CD4-positive, alpha-beta T cell (primary cell): ENCODE measurements around the gene SPTSSB. TPM values are rescaled to one million over a fixed set of nuclear protein-coding genes. Genes with fewer than 3 reads are reported as not detected.

Experiments
- ATAC-seq: fragments of 200-7000 bp; cut with Tn5 transposase; one replicate; pipeline ENCODE4 v1.10.0; 2022; ENCODE audit warnings: mild to moderate bottlenecking; ENCODE audit not compliant: poor library complexity
- CTCF ChIA-PET: fragments of 350-600 bp; sonication (Branson Sonifier 250); formaldehyde crosslinking; loops from one replicate; lab custom pipeline; 2021; ENCODE audit warnings: antibody characterized with exemption, inconsistent platforms; lab: Charles Lee
- POLR2A ChIA-PET: fragments of 350-600 bp; sonication (Branson Sonifier 250); formaldehyde crosslinking; loops from one replicate; lab custom pipeline; 2021; ENCODE audit warnings: antibody characterized with exemption, inconsistent platforms; lab: Charles Lee
- DNase-seq, 14 experiments: peaks; one replicate each; pipeline ENCODE4 v3.0.0-alpha.2; 2013 to 2020; ENCODE audit warnings: mixed read lengths in 2 of 14
- H3K27ac ChIP-seq, 2 donors: one replicate each; pipeline versions ENCODE4 v1.5.1 to v1.7.0; 2013; ENCODE audit warnings: low read length in 2 of 2, low read depth in 1 of 2, mild to moderate bottlenecking in 1 of 2
- H3K27me3 ChIP-seq, 2 experiments: 1 replicate in 1 of 2; 2 replicates in 1 of 2; pipeline versions ENCODE4 v1.6.1 to v1.7.0; 2013; ENCODE audit warnings: low read length in 2 of 2, control low read depth in 1 of 2, mild to moderate bottlenecking in 1 of 2, moderate library complexity in 1 of 2; ENCODE audit not compliant: insufficient read depth in 2 of 2, control insufficient read depth in 1 of 2
- H3K36me3 ChIP-seq: one replicate; pipeline ENCODE4 v1.6.1; 2013; ENCODE audit warnings: low read length, control low read depth; ENCODE audit not compliant: insufficient read depth
- H3K4me1 ChIP-seq: one replicate; pipeline ENCODE4 v1.6.1; 2013; ENCODE audit warnings: low read length, control low read depth; ENCODE audit not compliant: insufficient read depth
- H3K4me3 ChIP-seq: one replicate; pipeline ENCODE4 v1.5.1; 2013; ENCODE audit warnings: mild to moderate bottlenecking, low read length, moderate library complexity
- H3K9me3 ChIP-seq, 2 experiments: 1 replicate in 1 of 2; 2 replicates in 1 of 2; pipeline versions ENCODE4 v1.6.1 to v1.7.0; 2013; ENCODE audit warnings: low read length in 2 of 2, mild to moderate bottlenecking in 2 of 2, control low read depth in 1 of 2, moderate library complexity in 1 of 2; ENCODE audit not compliant: control insufficient read depth in 1 of 2, insufficient read depth in 1 of 2
- H3K27ac Mint-ChIP-seq: one replicate; pipeline ENCODE4 v1.8.0; 2020; ENCODE audit warnings: mixed read lengths
- H3K27me3 Mint-ChIP-seq: one replicate; pipeline ENCODE4 v1.8.0; 2021; ENCODE audit warnings: mixed read lengths
- H3K36me3 Mint-ChIP-seq: one replicate; pipeline ENCODE4 v1.8.0; 2021; ENCODE audit warnings: low read depth, mixed read lengths
- H3K4me1 Mint-ChIP-seq: one replicate; pipeline ENCODE4 v1.8.0; 2021; ENCODE audit warnings: low read depth, mixed read lengths
- H3K4me3 Mint-ChIP-seq: one replicate; pipeline ENCODE4 v1.8.0; 2020; ENCODE audit warnings: mild to moderate bottlenecking, mixed read lengths
- H3K9me3 Mint-ChIP-seq: one replicate; pipeline ENCODE4 v1.8.0; 2020; ENCODE audit warnings: mixed read lengths
- CTCF ChIP-seq: fragments of 200-600 bp; IDR thresholded peaks from one replicate; pipeline ENCODE4 v1.8.0; 2022; ENCODE audit warnings: antibody characterized with exemption, mild to moderate bottlenecking
- intact Hi-C, 2 experiments: fragments of 100-400 bp; cut with DNase I in 1 of 2; cut with micrococcal nuclease in 1 of 2; formaldehyde crosslinking; loops; one replicate each; pipeline versions ENCODE4 v1.15.1 to v1.9.0; 2023 to 2025; cut with DNase I, micrococcal nuclease
- total RNA-seq, 174 experiments: library from RNA in 2 of 174; stranded (reverse) in 2 of 174; gene quantifications; one replicate each; pipeline ENCODE4 v1.2.3 and lab custom pipeline; 2021 to 2026

Gene SPTSSB
- total RNA-seq, 2 experiments from 2014 or later: 0.11 TPM; not detected in 1

- Histone ChIP-seq H3K4me3 (no peak overlapping the region), H3K4me1 (peaks cover 6% of the 10 kb centered on the region), H3K27ac (no peak overlapping the region), H3K36me3 (no peaks in the 10 kb centered on the region), H3K9me3 (no peaks in the 10 kb centered on the region), H3K27me3 (no peaks in the 10 kb centered on the region)
- CTCF ChIA-PET: no interaction called here
- H3K27me3 Mint-ChIP-seq: no peaks in the 10 kb centered on the region
- POLR2A ChIA-PET: no interaction called here
- TF ChIP-seq CTCF: no peak
- ATAC-seq: no peak
- H3K9me3 Mint-ChIP-seq: no peaks in the 10 kb centered on the region
- no peak overlapping the region for H3K27ac Mint-ChIP-seq
- H3K4me3 Mint-ChIP-seq: no peak overlapping the region
- DNase-seq: no peak
- H3K36me3 Mint-ChIP-seq: no peaks in the 10 kb centered on the region
- intact Hi-C loops: loop anchor here in 1 of 2 experiments (5.0 kb wide), 1 partner anchor 42 kb away; no protein-coding TSS in a partner anchor
- H3K4me1 Mint-ChIP-seq: peaks cover 8% of the 10 kb centered on the region
Observed at GRCh38 chr3:161354554-161354953, 16.8 kb downstream of the SPTSSB start.

GRCh38 chr3:161351330-161351729 lies 20.0 kb downstream of the SPTSSB start:
- no peaks in the 10 kb centered on the region for H3K36me3 ChIP-seq
- H3K4me1 ChIP-seq: peaks cover 8% of the 10 kb centered on the region
- ChIA-PET CTCF (no interaction called here), POLR2A (no interaction called here)
- no peak overlapping the region for H3K4me3 ChIP-seq
- ATAC-seq: no peak
- Mint-ChIP-seq H3K27ac (no peak overlapping the region), H3K9me3 (no peaks in the 10 kb centered on the region), H3K4me1 (peaks cover 18% of the 10 kb centered on the region), H3K27me3 (no peaks in the 10 kb centered on the region), H3K36me3 (no peaks in the 10 kb centered on the region), H3K4me3 (no peak overlapping the region)
- H3K27me3 ChIP-seq: no peaks in the 10 kb centered on the region
- no peak overlapping the region for H3K27ac ChIP-seq
- intact Hi-C loops: loop anchor here in 1 of 2 experiments (5.0 kb wide), 1 partner anchor 39 kb away; no protein-coding TSS in a partner anchor
- DNase-seq: no peak
- no peaks in the 10 kb centered on the region for H3K9me3 ChIP-seq
- no peak for TF ChIP-seq CTCF

- no peak for ATAC-seq
- intact Hi-C loops: loop anchor here in 1 of 2 experiments (5.0 kb wide), 1 partner anchor 39 kb away; no protein-coding TSS in a partner anchor
Observed at GRCh38 chr3:161350916-161351315, 20.4 kb downstream of the SPTSSB start.

More at GRCh38 chr3:161350916-161351315, 20.4 kb downstream of the SPTSSB start:
- H3K27me3 ChIP-seq: no peaks in the 10 kb centered on the region
- H3K27ac Mint-ChIP-seq: no peak overlapping the region
- no peak overlapping the region for H3K4me3 ChIP-seq
- H3K4me1 Mint-ChIP-seq: peaks cover 18% of the 10 kb centered on the region
- no peaks in the 10 kb centered on the region for H3K27me3 Mint-ChIP-seq
- ChIA-PET CTCF (no interaction called here), POLR2A (no interaction called here)
- H3K4me1 ChIP-seq: peaks cover 8% of the 10 kb centered on the region
- no peaks in the 10 kb centered on the region for H3K9me3 Mint-ChIP-seq
- no peaks in the 10 kb centered on the region for H3K9me3 ChIP-seq
- no peak for DNase-seq
- H3K27ac ChIP-seq: no peak overlapping the region
- TF ChIP-seq CTCF: no peak
- no peak overlapping the region for H3K4me3 Mint-ChIP-seq
- no peaks in the 10 kb centered on the region for H3K36me3 ChIP-seq
- no peaks in the 10 kb centered on the region for H3K36me3 Mint-ChIP-seq
